ENCODE measurements around the gene CHD2. TPM values are rescaled to one million over a fixed set of nuclear protein-coding genes. Genes with fewer than 3 reads are reported as not detected.

CHD2 gene
- total RNA-seq, 4 donors from 2014 or later = 149 to 299 (median 213) TPM

- Histone ChIP-seq H3K4me1 (peaks cover 0 to 5% of the 10 kb centered on the region in 2 donors), H3K4me3 (replicated peaks in 1 of 3) (no peak overlapping the region), H3K27ac (no peak overlapping the region), H3K27me3 (no peaks in the 10 kb centered on the region), H3K36me3 (peaks cover 37 to 46% of the 10 kb centered on the region in 2 donors), H3K9me3 (no peaks in the 10 kb centered on the region)
- no peak for TF ChIP-seq CTCF (IDR thresholded peaks at IDR 0.05)
- TF ChIP-seq POLR2A (IDR thresholded peaks at IDR 0.05) = no peak
- intact Hi-C loops (cut with DNase I) = no loop called here
- no peak for DNase-seq
- 91% methylated on average over 4 of the region's 4 CpGs for WGBS, 2 donors
These were observed 59.1 kb downstream of the CHD2 start for GRCh38 chr15:92959219-92959618.

GRCh38 chr15:92960996-92961681, 61.0 kb downstream of the CHD2 start:
- no peaks in the 10 kb centered on the region for H3K27me3 ChIP-seq
- peaks cover 0 to 5% of the 10 kb centered on the region in 2 donors for H3K4me1 ChIP-seq
- H3K36me3 ChIP-seq = peaks cover 33 to 36% of the 10 kb centered on the region in 2 donors
- intact Hi-C loops (cut with DNase I) = no loop called here
- WGBS, 2 donors = 97% methylated on average over 9 of the region's 9 CpGs
- no peak overlapping the region for H3K27ac ChIP-seq
- TF ChIP-seq POLR2A (IDR thresholded peaks at IDR 0.05) = no peak
- TF ChIP-seq CTCF (IDR thresholded peaks at IDR 0.05) = no peak
- H3K9me3 ChIP-seq = no peaks in the 10 kb centered on the region
- no peak overlapping the region for H3K4me3 ChIP-seq (replicated peaks in 1 of 3)
- DNase-seq = no peak

DNA sequence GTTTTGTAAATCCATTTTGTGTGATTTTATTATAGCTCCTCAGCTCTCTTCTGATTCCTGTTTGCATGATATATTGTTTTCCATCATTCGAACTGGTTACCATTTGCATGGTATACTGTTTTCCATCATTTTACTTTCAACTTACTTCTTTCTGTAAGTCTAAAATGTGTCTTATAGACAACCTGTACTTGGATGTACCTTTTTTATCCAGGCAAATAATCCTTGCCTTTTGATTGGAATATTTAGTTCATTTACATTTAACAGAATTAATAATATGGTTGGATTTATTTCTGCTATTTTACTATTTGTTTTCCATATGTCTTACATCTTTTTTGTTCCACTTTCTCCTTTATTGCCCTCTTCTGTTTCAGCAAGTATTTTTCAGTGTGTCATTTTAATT, 62.8 kb downstream of the CHD2 start:
- no peak for DNase-seq
- Histone ChIP-seq H3K27me3 (no peaks in the 10 kb centered on the region), H3K4me1 (peaks cover 0 to 5% of the 10 kb centered on the region in 2 donors), H3K4me3 (replicated peaks in 1 of 3) (no peak overlapping the region), H3K9me3 (no peaks in the 10 kb centered on the region), H3K36me3 (peaks cover 30 to 33% of the 10 kb centered on the region in 2 donors), H3K27ac (no peak overlapping the region)
- 90 to 100% methylated on average over 1 of the region's 1 CpG for WGBS, 2 donors
- intact Hi-C loops (cut with DNase I) = no loop called here
- no peak for TF ChIP-seq CTCF (IDR thresholded peaks at IDR 0.05)
- no peak for TF ChIP-seq POLR2A (IDR thresholded peaks at IDR 0.05)

DNA sequence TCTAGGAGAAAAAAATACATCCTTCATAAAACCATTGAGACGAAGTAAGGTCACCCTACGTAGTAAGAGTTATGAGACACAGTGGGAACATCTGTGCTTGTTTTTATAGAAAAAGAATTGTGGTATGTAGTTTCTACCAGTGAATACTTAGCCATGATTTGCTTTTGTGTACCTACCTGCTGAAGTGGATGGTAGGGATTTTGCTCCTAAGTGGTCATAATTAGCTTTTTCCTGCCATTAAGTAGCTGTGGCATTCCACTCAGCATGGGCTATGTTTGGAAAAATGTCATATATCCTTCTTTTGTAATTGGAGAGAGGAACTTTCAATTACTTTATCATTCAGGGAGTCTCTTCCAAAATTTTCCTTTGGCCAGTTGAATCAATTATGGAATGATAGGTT, 63.7 kb downstream of the CHD2 start:
- Histone ChIP-seq H3K27me3 (no peaks in the 10 kb centered on the region), H3K4me1 (peaks cover 0 to 10% of the 10 kb centered on the region in 2 donors), H3K27ac (no peak overlapping the region), H3K9me3 (no peaks in the 10 kb centered on the region), H3K4me3 (replicated peaks in 1 of 3) (no peak overlapping the region), H3K36me3 (peaks cover 31 to 41% of the 10 kb centered on the region in 2 donors)
- intact Hi-C loops (cut with DNase I) = no loop called here
- TF ChIP-seq POLR2A (IDR thresholded peaks at IDR 0.05) = no peak
- 95 to 100% methylated on average over 2 of the region's 2 CpGs for WGBS, 2 donors
- no peak for DNase-seq

DNA sequence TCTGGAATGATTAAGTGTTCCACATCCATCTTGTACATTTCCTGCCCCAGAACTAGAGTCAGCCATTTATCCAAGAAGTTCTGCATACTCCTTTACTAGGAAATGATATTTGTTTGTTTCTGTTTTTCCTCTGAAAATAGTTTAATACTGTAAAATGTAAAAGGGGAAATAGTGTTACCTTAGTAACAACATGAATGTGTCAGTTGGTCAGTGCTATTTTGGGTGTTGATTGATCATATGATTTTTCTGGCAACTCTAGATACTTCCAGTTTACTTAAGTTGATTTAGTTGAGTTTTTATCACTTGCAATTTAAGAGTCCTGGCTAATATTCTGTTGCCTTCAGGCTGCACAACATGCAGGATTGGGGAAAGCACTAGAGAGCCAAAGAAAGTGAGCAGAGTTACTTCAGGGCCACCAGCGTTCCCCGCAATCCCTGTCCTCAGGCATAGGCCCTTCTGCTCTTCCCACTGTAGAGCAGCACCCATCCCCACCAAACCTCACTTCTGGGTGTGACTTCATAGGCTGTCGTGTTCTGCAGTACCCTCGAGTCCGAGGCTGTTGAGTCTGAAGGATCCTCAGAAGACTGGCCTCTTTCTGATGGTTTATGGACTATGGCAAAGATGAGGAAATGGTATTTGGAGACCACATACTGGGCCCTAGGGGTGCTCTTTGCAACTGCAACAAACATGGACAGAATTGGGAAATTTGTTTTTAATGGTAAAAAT, 69.0 kb downstream of the CHD2 start:
- Histone ChIP-seq H3K4me3 (replicated peaks in 1 of 3) (no peak overlapping the region), H3K27ac (peak overlapping the region in 1 of 3 donors; percentile 3), H3K9me3 (no peaks in the 10 kb centered on the region), H3K27me3 (no peaks in the 10 kb centered on the region), H3K4me1 (peaks cover 0 to 10% of the 10 kb centered on the region in 2 donors), H3K36me3 (peaks cover 33 to 50% of the 10 kb centered on the region in 2 donors)
- WGBS, 2 donors = 87 to 94% methylated on average over 5 of the region's 5 CpGs
- TF ChIP-seq CTCF (IDR thresholded peaks at IDR 0.05) = no peak
- TF ChIP-seq POLR2A (IDR thresholded peaks at IDR 0.05) = no peak
- DNase-seq = no peak
- intact Hi-C loops (cut with DNase I) = no loop called here

All from thyroid gland (tissue), 4 donors.